NCI-H187 treated with DMSO at 0.1 percent for 48 hours (cell line): ENCODE results near the gene ARRB1.

Source experiments
- DNase-seq: peaks from one replicate; lab custom pipeline; 2025; lab: John Stamatoyannopoulos, UW

ARRB1 gene

DNA sequence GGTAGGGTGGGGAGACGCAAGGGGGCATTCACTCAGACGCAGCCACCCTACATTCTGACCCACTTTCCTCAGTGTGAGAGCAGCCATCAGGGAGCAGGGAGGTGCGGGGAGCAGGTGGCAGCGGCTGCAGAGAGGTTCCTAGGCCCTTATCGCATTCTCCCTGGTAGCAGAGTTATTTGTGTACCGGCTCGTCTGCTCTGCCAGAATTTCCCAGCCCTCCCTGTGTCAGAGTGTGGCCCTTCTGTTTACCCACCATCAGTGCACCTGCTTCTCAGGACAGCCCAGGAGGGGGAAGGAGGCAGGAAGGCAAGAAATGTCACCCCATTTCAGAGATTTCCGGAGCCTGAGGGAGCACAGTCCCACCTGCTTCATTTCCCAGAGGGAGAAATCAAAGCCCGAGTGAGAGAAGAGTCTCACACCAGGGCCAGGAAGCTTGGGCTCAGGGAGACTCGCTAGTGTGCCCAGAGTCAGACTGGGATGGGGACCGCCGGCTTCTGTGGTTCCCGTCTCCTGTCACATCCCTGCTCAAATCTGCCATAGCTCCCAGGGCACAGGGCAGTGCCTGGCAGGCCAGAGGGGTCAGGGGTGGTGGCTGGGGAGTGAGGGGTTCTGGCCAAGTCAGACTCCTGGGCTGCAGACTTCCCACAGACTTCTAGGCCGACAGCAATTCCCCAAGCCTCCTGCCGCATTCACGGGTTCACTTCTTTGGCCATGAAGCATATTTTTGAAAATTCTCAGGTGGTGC lies 49.7 kb downstream of the ARRB1 start:
- peak; percentile 16 for DNase-seq

DNA sequence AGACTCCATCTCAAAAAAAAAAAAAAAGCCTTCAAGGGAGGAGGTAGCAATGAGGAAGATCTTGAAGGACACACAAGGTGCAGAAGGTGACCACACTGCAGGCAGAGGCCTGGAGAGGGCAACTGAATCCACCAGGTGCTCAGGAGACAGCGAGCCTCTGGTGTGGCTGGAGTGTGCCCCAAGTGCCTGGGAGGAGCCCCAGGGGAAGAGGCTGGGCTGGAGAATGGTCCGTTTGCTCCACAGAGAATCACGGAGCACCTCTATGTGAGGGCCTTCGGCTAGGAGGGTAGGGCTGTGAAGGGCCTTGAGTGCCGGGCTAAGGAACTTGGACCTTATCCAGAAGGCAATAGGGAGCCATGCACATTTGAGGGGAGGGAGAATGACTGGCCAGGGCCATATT lies 50.3 kb downstream of the ARRB1 start:
- DNase-seq: no peak

DNA sequence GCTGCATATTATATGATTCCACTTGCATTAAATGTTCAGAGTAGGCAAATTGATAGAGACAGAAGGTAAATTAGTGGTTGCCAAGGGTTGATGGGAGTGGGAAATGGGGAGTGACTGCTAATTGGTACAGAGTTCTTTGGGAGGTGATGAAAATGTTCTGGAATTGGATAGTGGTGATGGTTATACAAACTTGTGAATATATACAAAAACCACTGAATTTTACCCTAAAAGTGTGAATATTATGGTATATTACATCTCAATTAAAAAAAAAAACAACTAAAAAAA lies 52.5 kb downstream of the ARRB1 start:
- DNase-seq: no peak

DNA sequence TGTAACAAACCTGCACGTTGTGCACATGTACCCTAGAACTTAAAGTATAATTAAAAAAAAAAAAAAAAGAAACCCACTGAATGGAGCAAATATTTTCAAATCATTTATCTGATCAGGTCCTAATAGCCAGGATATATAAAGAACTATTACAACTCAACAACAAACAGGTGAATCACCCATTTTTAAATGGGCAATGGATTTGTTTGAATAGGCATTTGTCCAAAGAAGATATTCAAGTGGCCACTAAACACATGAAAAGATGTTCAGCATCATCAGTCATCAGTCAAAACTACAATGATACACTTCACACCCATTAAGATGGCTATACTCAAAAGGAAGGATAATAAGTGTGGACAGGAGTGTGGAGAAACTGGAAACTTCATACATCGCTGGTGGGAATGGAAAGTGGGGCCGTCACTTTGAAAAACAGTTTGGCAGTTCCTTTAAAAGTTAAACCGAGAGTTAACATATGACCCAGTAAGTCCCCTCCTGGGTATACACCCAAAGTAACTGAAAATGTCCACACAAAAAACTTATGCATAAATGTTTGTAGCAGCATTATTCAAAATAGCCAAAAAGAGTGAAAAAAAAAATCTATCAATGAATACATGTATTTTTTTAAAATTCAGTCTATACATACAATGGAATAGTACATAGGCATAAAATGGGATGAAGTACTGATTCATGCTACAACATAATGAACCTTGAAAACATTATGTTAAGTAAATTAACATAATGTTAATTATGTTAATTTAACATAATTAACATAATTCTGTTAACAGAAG lies 53.1 kb downstream of the ARRB1 start:
- peak; percentile 15 for DNase-seq

DNA sequence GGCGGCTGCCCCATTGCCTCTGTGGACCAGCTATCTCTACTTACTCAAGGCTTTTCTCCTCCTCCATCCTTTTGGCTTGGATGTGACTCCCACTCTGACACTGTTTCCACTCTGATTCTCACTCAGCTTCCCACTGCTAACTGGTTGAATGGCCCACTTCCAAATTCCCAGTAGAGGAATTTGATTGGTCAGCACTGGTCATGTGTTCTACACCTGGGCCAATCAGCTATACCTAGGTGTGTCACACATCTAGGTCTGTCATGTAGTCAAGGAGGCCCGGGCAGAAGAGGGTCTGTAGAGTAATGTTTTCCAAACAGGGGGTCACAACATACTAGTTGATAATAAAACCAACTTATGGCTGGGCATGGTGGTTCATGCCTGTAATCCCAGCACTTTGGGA lies 57.6 kb downstream of the ARRB1 start:
- no peak for DNase-seq

DNA sequence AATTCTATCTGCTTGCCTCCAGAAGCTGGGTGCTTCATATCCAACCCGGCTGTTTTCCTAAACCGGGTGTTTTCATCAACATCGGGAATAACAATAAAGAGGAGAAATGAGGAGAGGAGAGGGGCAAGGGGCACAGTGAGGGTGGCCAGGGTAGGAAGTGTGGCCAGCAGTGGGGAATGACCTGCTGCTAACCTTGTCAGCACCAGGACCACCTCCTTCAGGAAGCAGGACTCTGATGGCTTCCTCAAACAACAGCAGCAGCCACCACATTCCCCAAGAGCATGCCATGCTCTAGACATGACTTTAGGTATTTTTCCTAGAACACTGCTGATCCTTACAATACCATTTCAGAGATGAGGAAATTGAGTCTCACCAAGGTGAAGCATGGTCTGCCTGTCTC lies 58.5 kb downstream of the ARRB1 start:
- DNase-seq: no peak

DNA sequence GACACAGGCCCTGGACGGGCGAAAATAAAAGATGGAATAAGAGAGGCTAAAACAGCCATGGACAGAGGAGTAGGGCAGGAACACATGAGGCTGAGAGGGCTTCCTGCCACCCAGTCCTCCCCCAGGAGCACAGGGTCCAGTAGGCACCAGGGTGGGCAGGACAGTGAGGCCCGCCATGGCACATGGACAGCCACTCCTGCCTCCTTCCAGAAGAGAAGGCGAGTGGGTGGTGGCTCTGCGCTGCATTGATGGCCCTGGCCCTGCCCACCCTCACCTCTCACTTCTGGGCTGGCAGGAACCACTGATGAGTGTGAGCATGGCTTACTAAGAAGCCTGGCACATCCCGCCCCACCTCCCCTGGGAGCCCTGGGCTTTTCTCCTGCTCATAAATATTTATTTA lies 59.7 kb downstream of the ARRB1 start:
- no peak for DNase-seq

DNA sequence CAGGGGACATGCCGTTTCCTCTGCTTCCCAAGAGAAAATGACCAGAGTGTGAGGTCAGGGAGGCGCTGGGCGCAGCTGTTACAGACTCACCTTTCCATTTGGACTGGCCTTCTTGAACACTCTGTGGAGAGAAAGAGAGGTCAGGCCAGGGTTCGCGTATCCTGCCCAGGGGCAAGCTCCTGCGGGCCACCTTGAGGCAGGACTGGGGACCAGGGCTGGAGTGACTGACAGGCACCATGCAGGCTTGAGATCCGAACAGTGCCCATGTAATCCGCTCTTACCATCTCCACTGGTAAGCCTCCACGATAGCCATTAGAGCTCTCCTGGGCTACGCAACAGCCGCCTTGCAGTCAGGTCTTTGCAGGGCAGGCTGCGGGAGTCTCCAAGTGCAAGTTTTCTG lies 61.5 kb downstream of the ARRB1 start:
- DNase-seq: no peak

DNA sequence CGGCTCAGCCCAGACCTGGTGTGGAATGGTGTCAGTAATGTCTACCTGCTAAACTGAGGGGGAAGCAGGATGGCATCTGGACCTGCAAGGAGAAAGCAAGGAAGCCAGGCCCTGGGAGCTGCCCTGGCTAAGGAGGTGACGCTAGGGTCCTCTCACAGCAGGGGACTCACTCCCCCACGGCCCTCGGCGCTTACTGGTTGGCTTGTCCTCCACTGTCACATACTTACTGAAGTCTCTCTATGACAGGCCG lies 62.0 kb downstream of the ARRB1 start:
- no peak for DNase-seq

DNA sequence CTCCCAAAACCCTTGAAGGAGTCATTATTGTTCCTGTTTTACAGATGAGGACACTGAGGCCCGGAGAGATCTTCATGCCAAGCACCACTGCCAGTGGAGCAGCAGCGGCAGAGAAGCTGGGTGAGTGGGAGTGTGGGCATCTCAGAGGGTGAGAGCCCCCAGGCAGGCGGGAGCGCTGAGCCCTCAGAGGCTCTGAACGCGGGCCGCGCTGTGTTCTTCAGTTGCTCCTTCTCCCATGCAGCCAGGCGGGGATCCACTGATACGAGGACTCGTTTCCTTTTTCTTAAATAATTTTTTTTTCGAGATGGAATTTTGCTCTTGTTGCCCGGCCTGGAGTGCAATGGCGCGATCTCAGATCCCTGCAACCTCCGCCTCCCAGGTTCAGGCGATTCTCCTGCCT lies 63.9 kb downstream of the ARRB1 start:
- DNase-seq: no peak

DNA sequence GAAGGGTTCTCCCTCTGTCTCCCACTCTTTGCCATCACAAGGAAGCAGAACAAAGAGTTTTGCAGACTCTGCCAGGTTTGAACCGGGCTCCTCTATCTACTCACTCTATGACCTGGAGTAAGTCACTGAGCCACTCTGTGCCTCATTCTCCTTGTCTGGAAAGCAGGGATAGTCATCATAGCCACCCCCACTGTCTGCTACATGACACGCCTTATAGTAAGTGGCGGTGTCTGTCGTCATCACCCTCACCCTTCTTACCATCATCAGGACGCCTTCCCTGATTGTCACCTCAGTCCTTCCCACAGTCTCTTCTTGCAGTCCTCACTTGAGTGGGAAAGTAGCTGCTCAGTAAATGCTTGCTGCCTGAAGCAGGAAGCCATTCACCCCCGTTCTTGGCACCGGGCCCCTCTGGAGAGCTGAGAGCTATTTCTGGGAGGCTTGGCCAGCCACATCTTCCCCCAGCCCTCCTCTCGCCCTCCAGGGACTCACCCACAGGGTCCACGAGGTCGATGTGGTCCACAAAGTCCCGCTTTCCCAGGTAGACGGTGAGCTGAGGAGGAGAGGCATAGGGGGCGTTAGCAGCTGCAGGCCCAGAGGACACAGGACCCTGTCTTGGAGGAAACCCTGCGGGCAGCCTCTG lies 64.5 kb downstream of the ARRB1 start:
- no peak for DNase-seq

DNA sequence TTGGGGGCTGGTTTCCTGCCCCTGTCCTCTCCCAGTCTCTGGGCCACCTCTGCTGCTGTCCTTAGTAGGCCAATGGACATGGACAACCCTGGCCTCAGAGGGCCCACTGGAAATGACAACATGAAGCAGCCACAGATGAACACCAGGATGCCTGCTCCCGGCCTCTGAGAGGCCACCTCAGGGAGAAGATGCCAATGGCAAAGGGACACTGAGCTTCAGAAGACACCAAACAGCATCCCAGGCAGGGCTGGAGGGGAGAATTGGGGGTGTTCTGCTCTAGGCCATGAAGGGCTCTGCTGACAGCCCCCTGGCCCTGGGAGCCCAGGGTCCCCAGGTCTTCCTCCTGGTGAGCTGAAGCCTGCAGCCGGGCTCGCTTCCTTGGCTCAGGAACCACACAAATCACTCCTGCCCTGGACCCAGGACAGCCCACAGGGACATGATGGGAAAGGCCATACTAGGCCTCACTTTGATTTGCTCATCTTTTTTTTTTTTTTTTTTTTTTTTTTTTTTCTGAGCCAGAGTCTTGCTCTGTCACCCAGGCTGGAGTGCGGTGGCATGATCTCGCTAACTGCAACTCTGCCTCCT lies 65.6 kb downstream of the ARRB1 start:
- DNase-seq: no peak

DNA sequence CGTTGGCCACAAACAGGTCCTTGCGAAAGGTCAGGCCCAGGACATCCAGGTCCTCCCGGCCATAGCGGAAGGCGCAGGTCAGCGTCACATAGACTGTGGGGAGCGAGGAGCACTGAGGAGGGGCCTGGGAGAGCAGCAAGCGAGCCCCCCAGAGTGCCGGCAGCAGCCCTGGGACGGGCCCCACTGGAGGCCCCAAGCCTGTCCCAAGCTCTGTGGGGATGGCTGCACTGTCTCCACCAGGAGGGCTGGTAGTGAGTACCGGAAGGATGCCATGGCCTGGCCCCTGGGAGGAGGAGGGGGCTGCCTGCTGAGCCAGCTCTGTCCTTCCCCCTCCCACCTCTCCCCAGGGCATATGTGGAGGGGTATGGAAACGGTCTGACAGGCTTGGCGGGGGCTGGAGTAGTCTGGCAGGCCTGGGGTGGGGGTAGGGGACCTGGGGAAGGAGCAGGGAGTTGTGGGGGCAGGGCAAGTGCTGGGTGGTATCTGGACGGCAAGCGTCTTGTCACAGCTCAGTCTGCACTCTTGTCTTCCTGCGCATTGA lies 68.0 kb downstream of the ARRB1 start:
- DNase-seq: no peak

DNA sequence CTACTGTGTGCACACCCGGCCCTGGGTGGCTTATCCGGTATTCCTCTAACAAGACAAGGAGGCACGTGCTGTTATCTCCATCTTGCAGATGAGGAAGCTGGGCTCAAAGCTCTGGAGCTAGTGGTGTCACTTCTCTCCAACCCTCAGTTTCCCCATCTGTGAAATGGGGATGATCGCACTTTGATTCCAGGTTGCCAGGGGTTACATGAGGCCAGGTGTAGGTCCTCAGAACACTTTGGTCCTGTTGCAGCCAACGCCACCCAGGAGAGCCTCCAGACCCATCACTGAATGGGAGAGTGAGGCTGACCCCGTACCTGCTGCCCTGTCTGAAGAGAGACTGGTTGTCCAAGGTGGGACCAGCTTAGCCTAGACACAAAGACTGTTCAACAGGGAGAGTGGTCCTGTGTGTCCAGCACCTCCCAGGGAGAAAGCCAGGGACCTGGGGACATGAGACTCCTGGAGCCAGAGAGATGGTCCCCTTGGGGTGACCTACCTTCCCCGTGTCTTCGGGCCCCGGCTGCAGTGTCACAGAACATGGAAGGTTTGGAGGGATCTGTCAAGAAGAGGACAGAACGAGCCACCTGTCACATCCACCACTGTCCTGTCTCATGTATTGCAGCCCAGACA lies 69.9 kb downstream of the ARRB1 start:
- no peak for DNase-seq

DNA sequence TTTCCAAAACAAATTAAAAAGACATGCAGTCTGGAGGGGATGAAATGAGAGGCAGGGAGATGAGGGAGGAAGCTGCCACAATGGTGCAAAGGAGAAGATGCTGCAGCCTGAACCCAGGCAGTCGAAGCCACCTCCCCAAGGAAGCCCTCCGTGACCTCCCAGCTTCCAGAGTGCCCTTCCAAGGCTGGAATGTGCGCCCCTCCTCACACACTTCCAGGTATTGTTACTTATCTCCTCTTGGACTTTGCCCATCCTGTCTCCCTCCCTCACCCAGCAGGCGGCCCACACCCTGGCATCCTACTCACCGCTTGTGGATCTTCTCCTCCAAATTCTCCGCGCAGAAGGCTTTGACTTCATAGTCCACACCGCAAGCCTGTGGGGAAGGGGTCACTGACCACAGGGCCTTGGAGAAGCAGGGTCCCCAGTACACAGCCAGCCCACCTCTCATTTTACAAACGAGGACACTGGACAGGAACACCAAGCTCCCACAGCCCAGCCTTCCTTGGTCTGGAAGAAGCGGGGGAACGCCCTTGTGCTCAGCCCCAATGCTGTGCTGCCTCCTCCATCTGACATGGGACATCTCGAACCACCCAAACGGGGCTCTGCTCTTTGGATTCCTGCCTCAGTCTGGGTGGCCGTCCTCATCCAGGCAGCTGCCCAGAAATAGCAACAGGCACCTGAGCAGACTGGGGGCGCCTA lies 70.5 kb downstream of the ARRB1 start:
- DNase-seq: no peak

DNA sequence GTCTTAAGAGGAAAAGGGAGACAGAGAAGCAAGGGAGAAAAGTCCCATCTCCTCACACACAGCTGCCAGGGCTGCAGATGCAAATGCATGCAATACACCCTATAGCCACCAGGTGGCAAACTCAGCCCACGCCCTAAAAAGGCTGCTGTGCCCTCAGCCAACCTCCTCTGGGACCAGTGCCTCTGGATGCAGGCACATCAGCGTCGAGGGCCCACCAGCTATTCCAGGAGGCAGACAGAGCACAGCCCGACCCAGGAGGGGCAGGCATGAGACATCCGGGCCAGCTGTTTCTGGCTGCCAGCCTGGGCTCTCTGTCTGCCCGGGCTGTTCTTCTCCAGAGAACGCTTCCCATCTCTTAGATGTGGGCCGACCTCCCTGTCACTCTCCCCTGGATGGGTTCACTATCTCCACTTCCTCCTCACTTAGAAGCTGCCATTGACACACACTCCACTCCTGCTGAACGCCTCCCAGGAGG lies 71.2 kb downstream of the ARRB1 start:
- DNase-seq: peak; percentile 23

DNA sequence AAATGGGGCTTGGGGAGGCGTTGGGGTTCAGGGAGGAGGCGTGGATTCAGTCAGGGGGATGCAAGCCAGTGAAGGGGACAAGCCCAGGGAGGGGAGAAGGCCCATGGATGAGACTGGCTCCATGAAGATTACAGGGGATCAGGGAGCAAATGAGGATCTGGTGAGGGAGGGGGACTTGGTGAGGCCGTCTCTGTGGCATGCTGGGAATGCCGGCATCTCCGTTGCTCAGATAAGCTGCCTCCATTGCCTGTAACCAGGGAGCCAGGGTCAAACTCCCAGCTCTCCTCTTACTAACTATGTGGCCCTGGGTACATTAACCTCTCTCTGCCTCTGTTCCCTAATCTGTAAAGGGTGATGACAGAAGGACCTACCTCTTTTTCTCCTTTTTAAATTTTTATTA lies 72.2 kb downstream of the ARRB1 start:
- DNase-seq: no peak

DNA sequence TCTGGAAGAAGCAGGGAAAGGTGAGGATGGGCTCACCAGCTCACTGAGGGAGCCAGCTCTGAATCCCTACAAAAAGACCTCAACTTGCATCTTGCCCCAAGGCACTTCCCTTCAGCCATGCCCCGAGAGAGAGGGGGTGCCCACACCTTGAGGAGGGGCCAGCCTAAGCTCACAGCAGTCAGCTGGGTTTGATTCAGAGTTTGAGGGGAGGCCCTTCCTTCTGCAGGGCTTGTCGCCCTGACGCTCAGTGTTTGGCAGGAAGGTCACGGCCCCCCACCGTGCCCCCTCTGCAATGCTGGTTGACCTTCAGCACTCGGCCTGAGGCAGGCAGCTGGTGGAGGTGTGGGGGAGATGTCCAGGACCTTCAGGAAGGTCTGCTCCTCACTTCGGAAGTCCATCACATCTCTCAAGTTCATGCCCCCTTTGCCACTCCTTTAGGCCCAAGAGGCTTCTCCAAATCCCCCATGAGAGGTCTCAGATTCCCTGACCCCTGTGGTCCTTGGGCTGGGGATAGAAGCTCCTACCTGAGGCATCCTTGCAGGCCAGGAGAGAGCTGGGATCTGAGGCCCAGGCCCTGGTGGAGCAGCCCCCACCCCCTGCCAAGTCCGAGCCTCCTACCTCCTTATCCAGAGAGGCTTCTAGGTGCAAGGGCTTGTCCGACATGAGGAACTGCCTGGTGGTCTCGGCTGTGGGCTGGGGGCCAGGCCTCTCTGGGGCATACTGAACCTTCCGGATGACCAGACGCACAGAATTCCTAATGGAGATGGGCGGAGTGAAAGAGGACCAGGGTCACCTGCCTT lies 73.3 kb downstream of the ARRB1 start:
- no peak for DNase-seq

DNA sequence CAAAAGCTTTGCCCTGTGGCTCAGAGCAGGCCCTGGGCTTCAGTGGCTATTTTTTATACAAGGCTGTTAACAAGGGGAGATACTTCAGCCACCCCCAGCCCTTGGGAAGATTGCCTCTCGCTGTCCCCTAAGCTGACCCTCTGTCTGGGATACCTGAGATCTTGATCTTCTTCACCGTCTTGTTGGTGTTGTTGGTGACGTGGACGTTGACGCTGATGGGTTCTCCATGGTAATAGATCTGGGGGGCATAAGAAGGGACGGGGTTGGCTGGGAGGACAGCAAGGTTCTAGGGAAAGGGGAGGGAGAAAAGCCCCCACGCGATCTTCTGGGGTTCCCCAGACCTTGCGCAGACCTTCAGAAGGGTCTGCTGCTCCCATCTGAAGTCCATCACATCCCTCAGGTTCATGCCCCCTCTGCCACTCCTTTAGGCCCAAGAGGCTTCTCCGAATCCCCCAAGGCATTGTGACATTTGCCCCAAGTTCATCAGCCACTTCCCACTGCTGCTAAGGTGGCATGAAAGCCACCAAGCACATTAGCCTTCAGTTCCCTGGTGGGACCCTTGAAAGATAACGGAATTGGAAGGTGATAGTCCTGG lies 74.2 kb downstream of the ARRB1 start:
- DNase-seq: no peak

DNA sequence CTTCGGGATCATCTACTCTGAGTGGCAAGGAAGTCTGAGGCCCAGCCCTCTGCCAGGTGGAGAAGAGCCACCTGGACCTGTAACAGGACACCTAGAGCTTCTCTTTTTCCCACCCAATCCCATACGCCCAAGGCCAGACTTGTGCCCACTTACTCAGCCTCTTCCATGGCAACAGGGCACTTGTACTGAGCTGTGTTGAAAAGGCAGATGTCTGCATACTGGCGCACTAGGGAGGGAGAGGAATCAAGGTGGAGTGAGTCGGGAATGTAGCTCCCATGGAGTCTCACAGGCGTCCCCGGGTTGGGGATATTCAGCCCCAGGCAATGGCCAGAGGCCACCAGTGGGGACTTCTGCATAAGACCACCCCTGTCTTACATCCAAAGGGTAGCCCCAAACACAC lies 74.8 kb downstream of the ARRB1 start:
- DNase-seq: peak; percentile 96

DNA sequence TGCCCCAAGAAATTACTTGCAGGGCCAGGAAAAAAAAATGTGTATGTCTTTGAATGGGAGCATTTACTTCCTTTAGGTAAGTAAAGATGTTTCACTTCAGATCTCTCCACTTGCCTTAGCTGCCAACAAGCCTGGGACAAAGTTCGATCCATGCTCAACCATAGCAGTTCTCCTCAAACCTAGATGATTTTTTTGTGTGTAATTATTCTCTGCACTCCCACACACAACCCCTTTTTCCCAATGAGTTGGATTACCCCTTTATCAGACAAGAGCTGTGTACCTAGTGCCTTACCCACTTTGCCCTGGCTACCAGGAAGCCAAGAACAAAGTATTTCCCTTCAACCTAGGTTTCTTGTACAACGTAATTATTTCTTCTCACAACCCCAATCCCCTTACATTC lies 75.3 kb downstream of the ARRB1 start:
- no peak for DNase-seq
